A673 (cell line): ENCODE data around the gene SV2C.
"Not testable (repeated sequence)": the region's sequence is repeated elsewhere in the genome, so short reads cannot be mapped to it uniquely, and the experiment has no call there.

Experiments
- EZH2 ChIP-seq: fragments of 200-600 bp; sonication (generic); IDR thresholded peaks from 2 replicates; pipeline ENCODE4 v1.6.1; 2017; ENCODE audit warnings: borderline replicate concordance, low read depth, mild to moderate bottlenecking, mixed read lengths, antibody characterized with exemption, low read length; ENCODE audit not compliant: poor library complexity, severe bottlenecking
- TF ChIP-seq, protein P1 (sequence below): fragments of 300-800, 200-600 bp; sonication (generic); conservative IDR thresholded peaks from 2 replicates; pipeline ENCODE4 v1.5.1; 2017; ENCODE audit warnings: low read depth, mild to moderate bottlenecking, antibody characterized with exemption, low read length, moderate library complexity, mixed read lengths

- TF ChIP-seq, protein P1, sequence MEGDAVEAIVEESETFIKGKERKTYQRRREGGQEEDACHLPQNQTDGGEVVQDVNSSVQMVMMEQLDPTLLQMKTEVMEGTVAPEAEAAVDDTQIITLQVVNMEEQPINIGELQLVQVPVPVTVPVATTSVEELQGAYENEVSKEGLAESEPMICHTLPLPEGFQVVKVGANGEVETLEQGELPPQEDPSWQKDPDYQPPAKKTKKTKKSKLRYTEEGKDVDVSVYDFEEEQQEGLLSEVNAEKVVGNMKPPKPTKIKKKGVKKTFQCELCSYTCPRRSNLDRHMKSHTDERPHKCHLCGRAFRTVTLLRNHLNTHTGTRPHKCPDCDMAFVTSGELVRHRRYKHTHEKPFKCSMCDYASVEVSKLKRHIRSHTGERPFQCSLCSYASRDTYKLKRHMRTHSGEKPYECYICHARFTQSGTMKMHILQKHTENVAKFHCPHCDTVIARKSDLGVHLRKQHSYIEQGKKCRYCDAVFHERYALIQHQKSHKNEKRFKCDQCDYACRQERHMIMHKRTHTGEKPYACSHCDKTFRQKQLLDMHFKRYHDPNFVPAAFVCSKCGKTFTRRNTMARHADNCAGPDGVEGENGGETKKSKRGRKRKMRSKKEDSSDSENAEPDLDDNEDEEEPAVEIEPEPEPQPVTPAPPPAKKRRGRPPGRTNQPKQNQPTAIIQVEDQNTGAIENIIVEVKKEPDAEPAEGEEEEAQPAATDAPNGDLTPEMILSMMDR, result not testable (repeated sequence)
- TF ChIP-seq EZH2, result not testable (repeated sequence)
Measured at GRCh38 chr5:76335451-76335850, 252.3 kb downstream of the SV2C start.
